ENCODE data around the gene ATP8B4. TPM values are rescaled to one million over a fixed set of nuclear protein-coding genes. Genes with fewer than 3 reads are reported as not detected.

ATP8B4 gene
- total and polyA plus RNA-seq, 10 of the 15 experiments (the other 5 are each of a cell fraction or from before 2014, with no cell fraction given), result 0.02 to 0.94 (median 0.19) TPM

DNA sequence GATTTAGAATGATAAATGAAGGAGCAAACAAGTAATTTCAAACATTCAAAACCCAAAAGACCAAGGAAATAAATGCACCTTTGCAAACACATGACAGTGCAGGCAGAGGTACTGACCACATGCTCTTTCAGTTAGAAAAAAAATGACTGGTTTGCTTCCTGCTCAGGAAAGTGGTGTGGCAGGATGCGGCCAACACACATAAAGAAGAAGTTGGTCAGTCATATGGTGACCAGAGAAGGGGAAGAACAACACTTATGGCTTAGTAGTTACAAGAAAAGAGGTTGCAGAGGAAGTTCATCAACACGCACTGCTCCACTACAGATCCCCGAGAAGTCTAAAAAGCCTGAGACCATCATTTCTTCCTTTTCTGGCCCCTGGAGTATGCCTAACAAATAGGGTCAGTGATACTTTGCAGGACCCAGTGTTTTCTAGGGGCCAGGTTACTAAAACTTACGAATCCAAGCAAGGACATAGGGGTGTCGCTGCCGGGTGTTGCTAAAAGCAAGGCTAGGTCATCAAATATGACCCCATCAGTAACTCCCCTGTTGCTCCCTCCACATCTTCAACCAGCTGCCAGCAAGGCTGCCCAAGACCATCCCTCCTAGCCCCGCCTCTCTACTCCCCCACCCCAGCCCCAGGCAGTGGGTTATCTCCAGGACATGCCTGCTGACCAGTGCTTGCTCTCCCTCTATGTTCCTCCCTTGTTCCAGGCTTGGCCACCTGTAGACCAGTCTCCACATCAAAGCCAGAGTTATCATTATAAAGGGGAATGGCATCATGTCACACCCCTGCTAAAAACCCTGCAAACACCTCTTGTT, 11.2 kb downstream of the ATP8B4 start (continued):
- TF ChIP-seq, protein P1, sequence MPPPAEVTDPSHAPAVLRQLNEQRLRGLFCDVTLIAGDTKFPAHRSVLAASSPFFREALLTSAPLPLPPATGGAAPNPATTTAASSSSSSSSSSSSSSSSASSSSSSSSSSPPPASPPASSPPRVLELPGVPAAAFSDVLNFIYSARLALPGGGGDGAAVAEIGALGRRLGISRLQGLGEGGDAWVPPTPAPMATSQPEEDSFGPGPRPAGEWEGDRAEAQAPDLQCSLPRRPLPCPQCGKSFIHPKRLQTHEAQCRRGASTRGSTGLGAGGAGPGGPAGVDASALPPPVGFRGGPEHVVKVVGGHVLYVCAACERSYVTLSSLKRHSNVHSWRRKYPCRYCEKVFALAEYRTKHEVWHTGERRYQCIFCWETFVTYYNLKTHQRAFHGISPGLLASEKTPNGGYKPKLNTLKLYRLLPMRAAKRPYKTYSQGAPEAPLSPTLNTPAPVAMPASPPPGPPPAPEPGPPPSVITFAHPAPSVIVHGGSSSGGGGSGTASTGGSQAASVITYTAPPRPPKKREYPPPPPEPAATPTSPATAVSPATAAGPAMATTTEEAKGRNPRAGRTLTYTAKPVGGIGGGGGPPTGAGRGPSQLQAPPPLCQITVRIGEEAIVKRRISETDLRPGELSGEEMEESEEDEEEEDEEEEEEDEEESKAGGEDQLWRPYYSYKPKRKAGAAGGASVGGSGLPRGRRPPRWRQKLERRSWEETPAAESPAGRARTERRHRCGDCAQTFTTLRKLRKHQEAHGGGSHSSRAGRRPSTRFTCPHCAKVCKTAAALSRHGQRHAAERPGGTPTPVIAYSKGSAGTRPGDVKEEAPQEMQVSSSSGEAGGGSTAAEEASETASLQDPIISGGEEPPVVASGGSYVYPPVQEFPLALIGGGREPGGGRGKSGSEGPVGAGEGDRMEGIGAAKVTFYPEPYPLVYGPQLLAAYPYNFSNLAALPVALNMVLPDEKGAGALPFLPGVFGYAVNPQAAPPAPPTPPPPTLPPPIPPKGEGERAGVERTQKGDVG (CRISPR knock-in tag; IDR thresholded peaks at IDR 0.05), result no peak
- TF ChIP-seq, protein P2, sequence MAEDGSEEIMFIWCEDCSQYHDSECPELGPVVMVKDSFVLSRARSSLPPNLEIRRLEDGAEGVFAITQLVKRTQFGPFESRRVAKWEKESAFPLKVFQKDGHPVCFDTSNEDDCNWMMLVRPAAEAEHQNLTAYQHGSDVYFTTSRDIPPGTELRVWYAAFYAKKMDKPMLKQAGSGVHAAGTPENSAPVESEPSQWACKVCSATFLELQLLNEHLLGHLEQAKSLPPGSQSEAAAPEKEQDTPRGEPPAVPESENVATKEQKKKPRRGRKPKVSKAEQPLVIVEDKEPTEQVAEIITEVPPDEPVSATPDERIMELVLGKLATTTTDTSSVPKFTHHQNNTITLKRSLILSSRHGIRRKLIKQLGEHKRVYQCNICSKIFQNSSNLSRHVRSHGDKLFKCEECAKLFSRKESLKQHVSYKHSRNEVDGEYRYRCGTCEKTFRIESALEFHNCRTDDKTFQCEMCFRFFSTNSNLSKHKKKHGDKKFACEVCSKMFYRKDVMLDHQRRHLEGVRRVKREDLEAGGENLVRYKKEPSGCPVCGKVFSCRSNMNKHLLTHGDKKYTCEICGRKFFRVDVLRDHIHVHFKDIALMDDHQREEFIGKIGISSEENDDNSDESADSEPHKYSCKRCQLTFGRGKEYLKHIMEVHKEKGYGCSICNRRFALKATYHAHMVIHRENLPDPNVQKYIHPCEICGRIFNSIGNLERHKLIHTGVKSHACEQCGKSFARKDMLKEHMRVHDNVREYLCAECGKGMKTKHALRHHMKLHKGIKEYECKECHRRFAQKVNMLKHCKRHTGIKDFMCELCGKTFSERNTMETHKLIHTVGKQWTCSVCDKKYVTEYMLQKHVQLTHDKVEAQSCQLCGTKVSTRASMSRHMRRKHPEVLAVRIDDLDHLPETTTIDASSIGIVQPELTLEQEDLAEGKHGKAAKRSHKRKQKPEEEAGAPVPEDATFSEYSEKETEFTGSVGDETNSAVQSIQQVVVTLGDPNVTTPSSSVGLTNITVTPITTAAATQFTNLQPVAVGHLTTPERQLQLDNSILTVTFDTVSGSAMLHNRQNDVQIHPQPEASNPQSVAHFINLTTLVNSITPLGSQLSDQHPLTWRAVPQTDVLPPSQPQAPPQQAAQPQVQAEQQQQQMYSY (CRISPR knock-in tag; IDR thresholded peaks at IDR 0.05), result no peak
- peak; percentile 64 for TF ChIP-seq SPI1 (IDR thresholded peaks at IDR 0.05; ENCODE audit: borderline replicate concordance, insufficient read depth, low read depth, low read length)
- TF ChIP-seq, protein P3, sequence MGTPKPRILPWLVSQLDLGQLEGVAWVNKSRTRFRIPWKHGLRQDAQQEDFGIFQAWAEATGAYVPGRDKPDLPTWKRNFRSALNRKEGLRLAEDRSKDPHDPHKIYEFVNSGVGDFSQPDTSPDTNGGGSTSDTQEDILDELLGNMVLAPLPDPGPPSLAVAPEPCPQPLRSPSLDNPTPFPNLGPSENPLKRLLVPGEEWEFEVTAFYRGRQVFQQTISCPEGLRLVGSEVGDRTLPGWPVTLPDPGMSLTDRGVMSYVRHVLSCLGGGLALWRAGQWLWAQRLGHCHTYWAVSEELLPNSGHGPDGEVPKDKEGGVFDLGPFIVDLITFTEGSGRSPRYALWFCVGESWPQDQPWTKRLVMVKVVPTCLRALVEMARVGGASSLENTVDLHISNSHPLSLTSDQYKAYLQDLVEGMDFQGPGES (IDR thresholded peaks at IDR 0.05), result no peak
- TF ChIP-seq HDAC6 (IDR thresholded peaks at IDR 0.05; ENCODE audit: unreplicated experiment), result no peak
- no peak for TF ChIP-seq RBBP5 (conservative IDR thresholded peaks at IDR 0.05)
- no peak for TF ChIP-seq EGR1 (IDR thresholded peaks at IDR 0.05; ENCODE audit: borderline replicate concordance in 1 of 2, low read depth in 2 of 2, low read length in 2 of 2)
- no peak for TF ChIP-seq ZNF207 (IDR thresholded peaks at IDR 0.05; ENCODE audit: borderline replicate concordance)
- peak; percentile 71 for TF ChIP-seq RAD51 (IDR thresholded peaks at IDR 0.05)
- TF ChIP-seq SMAD1 (IDR thresholded peaks at IDR 0.05; ENCODE audit: low read depth, partially characterized antibody), result no peak
- TF ChIP-seq TCF12 (IDR thresholded peaks at IDR 0.05; ENCODE audit: low read depth, low read length), result 0 out of 2 replicates have a peak, but pooled peaks have one; percentile 12
- TF ChIP-seq EED (IDR thresholded peaks at IDR 0.05; ENCODE audit: low read depth), result peak; percentile 79
- TF ChIP-seq EP300 (IDR thresholded peaks at IDR 0.05; ENCODE audit: borderline replicate concordance in 1 of 2, control insufficient read depth in 1 of 2, low read depth in 2 of 2, low read length in 2 of 2), result peak; percentile 68 to 85; a peak in 3 of 4 replicates
- no peak for TF ChIP-seq KLF5 (IDR thresholded peaks at IDR 0.05; ENCODE audit: partially characterized antibody)
- peak; percentile 79 for TF ChIP-seq CREM (IDR thresholded peaks at IDR 0.05; ENCODE audit: low read depth)
- no peak for TF ChIP-seq TBL1XR1 (IDR thresholded peaks at IDR 0.05; ENCODE audit: low read depth, low read length)
- TF ChIP-seq BHLHE40 (IDR thresholded peaks at IDR 0.05; ENCODE audit: borderline replicate concordance in 1 of 2, low read depth in 2 of 2, low read length in 1 of 2), result peak; percentile 26 to 38; a peak in 1 of 4 replicates
- TF ChIP-seq ZBED1 (IDR thresholded peaks at IDR 0.05; ENCODE audit: borderline replicate concordance), result peak; percentile 55; the same call in 1 of the 2 replicates
- no peak for TF ChIP-seq ZNF622 (IDR thresholded peaks at IDR 0.05)
- TF ChIP-seq YY1 (IDR thresholded peaks at IDR 0.05; ENCODE audit: low read depth, low read length), result no peak
- no peak for TF ChIP-seq ZSCAN29 (IDR thresholded peaks at IDR 0.05)
- no peak for TF ChIP-seq BRCA1 (IDR thresholded peaks at IDR 0.05; ENCODE audit: low read depth, low read length)
- peak; percentile 90 for TF ChIP-seq JUNB (IDR thresholded peaks at IDR 0.05)

Data from GM12878 (cell line).